HTR-8/SVneo (cell line): ENCODE data around the gene CR1.
A peak's percentile ranks its signal among the peaks of the same experiment; 100 is the strongest.
"Not testable (repeated sequence)": the region's sequence is repeated elsewhere in the genome, so short reads cannot be mapped to it uniquely, and the experiment has no call there.

Experiments used
- DNase-seq: peaks from one replicate; pipeline ENCODE4 v3.0.0; 2011; ENCODE audit warnings: low spot score, mixed read lengths; ENCODE audit not compliant: insufficient read length
- FAIRE-seq: peaks from 2 replicates; lab custom pipeline; 2011; peaks lifted over from hg19 to GRCh38; lab: Jason Lieb, UNC

Gene CR1

GRCh38 chr1:207661420-207661819 is 165.5 kb downstream of the CR1 start:
- DNase-seq, FAIRE-seq: not testable (repeated sequence)

DNA sequence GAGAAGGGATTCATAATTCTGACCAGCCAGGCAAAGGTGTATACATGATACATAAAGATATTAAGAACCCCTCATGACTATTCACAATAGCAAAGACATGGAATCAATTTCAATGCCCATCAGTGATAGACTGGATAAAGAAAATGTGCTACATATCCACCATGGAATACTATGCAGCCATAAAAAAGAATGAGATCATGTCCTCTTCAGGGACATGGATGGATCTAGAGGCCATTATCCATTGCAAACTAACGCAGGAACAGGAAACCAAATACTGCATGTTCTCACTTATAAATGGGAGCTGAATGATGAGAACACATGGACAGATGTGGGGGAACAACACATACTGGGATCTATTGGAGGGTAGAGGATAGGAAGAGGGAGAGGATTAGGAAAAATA is 170.4 kb downstream of the CR1 start:
- FAIRE-seq (no peak), DNase-seq (no peak)

DNA sequence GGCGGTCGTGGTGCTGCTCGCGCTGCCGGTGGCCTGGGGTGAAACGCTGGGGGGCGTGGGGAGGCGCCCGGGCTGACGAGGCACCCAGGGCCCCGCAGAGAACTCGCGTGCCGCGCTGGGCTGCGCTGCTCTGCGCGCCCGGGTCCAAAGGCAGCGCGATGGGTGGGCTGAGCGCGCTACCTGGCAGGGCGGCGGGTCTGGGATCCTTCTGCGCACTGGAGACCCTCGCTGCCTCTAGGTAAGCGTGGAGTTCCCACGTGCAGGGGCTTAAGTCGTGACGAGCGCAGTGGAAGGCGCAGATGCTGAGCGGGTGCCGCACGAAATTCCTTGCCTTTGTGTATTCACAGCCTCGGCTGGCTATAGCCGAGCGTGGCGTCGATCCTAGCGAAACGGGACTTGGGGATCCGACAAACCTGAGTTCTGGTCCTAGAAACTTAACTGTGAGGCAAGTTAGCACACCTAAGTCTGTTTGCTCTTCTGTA is 173.6 kb downstream of the CR1 start:
- no peak for DNase-seq
- no peak for FAIRE-seq

DNA sequence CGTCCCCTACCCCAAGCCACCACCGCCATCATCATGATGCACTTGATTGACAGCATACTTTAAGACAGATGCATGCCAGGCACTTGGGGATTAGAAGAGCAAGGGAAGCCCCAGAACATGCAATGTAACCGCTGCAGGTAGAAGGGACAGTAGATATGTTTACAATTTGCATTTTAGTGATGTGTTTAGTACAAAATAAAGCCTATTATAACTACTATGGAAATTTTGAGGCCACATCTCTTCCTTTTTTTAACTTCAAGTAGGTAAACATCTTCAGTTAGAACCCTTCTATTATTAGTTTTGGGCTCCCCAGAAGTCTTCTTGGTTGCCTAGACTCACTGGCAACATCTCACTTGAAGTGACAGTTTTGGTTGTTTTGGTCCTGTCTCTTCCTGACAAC is 174.2 kb downstream of the CR1 start:
- no peak for DNase-seq
- no peak for FAIRE-seq

- DNase-seq (no peak), FAIRE-seq (no peak)
Measured at GRCh38 chr1:207670997-207671396, 175.0 kb downstream of the CR1 start.

DNA sequence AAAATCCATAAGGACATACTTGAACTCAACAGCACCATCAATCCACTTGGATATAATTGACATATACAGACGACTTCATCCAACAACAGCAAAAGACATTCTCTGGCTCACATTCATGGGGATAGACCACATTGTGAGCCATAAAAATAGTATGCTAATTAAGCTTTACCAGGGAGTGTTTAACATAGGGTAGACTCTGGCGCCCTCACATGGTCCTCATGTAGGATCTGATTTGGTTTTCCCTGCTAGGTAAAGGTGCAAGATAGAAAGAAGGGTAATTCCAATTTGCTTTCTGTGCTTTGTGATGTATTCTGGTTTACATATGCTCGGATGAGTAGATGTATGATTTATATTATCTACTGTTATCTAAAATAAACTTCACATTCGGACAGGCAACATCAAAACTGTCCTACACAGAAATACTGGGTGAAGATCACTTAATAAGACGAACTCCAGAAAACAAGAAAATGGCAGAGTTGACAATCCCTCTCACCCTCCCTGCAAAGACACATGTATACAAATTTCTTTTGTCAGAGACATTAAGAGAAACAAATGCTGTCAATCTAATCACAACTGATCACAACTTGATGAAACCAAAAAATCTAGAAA is 176.7 kb downstream of the CR1 start:
- DNase-seq (peak; percentile 46), FAIRE-seq (peak; percentile 63)

GRCh38 chr1:207673399-207673798 is 177.4 kb downstream of the CR1 start:
- no peak for DNase-seq

GRCh38 chr1:207676153-207676552 is 180.2 kb downstream of the CR1 start:
- FAIRE-seq (no peak), DNase-seq (no peak)

More at GRCh38 chr1:207673399-207673798, 177.4 kb downstream of the CR1 start:
- FAIRE-seq, result no peak

DNA sequence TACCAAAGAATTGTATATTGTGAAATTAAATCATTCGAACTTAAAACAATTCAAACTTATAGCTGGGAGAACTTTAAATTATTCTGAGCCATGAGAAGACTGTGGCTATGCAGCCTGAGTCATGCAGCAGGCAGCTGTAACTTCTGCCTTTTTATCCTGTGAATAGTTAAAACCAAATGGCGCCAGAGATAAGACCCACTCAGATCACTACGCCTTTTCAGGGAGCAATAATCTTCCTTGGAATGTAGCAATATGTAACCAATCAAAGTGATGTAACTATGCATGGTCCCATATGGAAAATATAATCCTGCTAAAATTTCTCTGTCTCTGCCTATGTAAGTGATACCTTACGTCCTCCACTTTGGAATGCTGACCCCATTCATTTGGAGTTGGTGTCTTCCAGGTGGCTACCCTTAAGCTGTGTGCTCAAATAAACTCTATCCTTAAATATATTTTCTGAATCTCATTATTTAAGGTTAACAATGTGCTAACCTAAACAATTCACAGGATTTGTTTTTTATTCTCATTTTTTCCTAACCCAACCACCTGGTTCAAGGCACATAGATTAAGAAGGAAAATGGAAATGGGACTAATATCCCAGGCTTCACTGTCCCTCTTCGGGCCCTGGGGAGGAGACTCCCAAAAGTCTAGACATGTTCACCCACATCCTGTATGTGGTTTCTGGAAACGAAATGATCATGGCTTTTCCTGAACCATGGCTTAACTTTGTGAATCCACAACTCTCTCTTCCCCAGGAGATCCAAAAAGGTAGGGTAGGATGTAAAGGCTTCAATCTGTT is 184.8 kb downstream of the CR1 start:
- FAIRE-seq, DNase-seq: not testable (repeated sequence)

GRCh38 chr1:207682872-207683434 is 187.0 kb downstream of the CR1 start:
- not testable (repeated sequence) for DNase-seq, FAIRE-seq

DNA sequence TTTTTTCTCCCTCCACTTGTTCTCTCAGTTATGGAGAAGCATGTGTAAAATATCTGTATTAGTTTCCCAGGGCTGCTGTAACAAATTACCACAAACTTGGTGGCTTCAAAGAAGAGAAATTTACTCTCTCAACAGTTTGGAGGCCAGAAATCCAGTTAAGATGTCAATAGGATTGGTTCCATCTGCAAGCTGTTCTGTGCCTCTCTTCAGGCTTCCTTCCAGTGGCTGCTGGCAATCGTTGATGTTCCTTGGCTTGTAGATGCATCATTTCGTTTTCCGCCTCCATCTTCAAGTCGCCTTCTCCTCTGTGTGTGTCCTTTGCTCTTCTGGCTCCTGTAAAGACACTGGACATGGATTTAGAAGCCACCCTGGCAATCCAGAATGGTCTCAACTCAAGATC is 194.6 kb downstream of the CR1 start:
- DNase-seq, FAIRE-seq: not testable (repeated sequence)

GRCh38 chr1:207691010-207691409 is 195.1 kb downstream of the CR1 start:
- FAIRE-seq (no peak), DNase-seq (no peak)
